Embryonic facial prominence (tissue), 1 donor: Measurements from ENCODE around the gene CES4A.
"Not testable (repeated sequence)": the region's sequence is repeated elsewhere in the genome, so short reads cannot be mapped to it uniquely, and the experiment has no call there.

ENCODE experiments used
- DNase-seq: peaks from one replicate; pipeline ENCODE4 v3.0.0-alpha.2; 2016; ENCODE audit errors: extremely low spot score

CES4A gene

DNA sequence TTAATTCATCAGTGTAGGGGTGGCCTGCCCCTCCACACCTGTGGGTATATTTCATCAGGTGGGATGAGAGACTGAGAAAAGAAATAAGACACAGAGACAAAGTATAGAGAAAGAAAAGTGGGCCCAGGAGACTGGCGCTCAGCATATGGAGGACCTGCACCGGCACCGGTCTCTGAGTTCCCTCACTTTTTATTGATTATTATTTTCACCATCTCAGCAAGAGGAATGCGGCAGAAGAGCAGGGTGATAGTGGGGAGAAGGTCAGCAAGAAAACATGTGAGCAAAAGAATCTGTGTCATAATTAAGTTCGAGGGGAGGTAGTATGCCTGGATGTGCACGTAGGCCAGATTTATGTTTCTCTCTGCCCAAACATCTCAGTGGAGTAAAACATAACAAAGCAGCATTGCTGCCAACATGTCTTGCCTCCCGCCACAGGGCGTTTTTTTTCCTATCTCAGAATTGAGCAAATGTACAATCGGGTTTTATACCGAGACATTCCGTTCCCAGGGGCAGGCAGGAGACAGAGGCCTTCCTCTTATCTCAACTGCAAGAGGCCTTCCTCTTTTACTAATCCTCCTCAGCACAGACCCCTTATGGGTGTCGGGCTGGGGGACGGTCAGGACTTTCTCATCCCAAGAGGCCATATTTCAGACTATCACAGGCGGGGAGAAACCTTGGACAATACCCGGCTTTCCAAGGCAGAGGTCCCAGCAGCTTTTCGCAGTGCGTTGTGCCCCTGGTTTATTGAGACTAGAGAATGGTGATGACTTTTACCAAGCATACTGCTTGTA, 32.8 kb upstream of the CES4A start:
- not testable (repeated sequence) for DNase-seq

GRCh38 chr16:66956154-66956457, 32.3 kb upstream of the CES4A start:
- not testable (repeated sequence) for DNase-seq

DNA sequence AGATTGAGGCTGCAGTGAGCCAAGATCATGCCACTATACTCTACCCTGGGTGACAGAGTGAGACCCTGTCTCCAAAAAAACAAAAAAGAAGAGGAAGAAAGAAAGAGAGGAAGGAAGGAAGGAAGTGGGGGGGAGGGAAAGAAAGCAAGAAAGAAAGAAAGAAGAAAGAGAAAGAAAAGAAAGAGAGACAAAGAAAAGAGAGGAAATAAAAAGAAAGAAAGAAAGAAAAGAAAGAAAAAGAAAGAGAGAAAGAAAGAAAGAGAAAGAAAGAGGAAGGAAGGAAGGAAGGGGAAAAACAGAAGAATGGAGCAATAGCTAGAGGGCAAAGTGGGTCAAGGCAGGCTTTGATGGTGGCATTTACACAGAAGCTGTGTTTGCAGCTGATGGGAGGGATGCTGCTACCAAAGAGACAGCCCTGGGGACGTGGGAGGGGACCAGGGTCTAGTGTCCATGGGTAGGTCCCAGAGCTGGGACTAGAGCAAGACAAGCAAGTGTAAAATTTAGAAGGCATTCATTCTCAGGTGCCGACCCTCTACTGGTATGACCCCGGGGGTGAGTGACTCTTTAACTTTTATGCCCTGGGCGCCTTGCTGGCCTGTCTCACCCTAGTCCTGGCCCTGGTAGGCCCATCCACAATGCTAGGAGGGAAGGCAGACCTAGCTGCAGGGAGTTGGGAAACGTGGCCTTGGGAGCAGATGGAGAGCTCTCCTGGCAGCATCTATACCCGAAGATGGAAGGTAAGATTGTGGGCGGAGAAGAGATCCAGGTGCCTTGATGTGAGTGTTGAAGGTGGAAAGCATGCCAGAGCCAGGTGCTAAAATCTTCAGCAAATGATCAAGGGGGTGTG, 29.3 kb upstream of the CES4A start:
- DNase-seq, result no peak

- no peak for DNase-seq
Measured at GRCh38 chr16:66959704-66960161, 28.7 kb upstream of the CES4A start.

DNA sequence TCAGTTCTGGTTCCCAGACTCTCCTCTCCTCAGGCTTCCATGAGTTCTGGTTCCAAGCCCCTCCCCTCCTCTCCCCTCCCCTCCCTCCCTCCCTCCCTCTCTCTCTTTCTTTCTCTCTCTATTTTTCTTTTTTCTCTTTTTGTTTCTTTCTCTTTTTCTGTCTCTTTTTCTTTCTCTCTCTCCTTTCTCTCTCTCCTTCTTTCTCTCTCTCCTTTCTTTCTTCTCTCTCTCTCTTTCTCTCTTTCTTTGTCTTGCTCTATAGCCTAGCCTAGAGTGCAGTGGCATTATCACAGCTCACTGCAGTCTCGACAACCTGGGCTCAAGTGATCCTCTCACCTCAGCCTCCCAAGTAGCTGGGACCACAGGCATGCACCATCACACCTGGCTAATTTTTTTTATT, 28.1 kb upstream of the CES4A start:
- no peak for DNase-seq

- DNase-seq, result no peak
Measured at GRCh38 chr16:66961065-66961744, 27.2 kb upstream of the CES4A start, which contains the start of gene CES3. TSS of gene CES3 (plus strand) at chr16:66961266. CDS start at chr16:66961308, 42 bp downstream.

GRCh38 chr16:66961914-66962313, 26.5 kb upstream of the CES4A start:
- DNase-seq, result no peak

DNA sequence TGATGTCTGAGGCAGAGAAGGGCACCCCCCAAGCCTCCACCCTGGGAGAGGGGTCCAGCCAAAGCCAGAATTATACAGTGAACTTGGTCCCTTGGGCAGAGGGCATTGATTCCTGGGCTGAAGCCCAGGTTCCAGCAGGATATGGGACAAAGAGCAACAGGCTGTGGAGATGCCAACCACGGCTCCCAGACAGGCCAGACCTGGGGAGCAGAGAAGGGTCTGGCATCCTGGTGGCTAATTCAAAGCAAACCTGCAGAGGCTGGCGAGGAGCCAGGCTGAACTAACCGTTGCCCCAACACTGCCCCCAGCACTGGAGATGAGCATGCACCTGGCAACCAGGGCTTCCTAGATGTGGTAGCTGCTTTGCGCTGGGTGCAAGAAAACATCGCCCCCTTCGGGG, 24.3 kb upstream of the CES4A start:
- no peak for DNase-seq

- DNase-seq, result no peak
Measured at GRCh38 chr16:66968847-66969246, 19.5 kb upstream of the CES4A start.

DNA sequence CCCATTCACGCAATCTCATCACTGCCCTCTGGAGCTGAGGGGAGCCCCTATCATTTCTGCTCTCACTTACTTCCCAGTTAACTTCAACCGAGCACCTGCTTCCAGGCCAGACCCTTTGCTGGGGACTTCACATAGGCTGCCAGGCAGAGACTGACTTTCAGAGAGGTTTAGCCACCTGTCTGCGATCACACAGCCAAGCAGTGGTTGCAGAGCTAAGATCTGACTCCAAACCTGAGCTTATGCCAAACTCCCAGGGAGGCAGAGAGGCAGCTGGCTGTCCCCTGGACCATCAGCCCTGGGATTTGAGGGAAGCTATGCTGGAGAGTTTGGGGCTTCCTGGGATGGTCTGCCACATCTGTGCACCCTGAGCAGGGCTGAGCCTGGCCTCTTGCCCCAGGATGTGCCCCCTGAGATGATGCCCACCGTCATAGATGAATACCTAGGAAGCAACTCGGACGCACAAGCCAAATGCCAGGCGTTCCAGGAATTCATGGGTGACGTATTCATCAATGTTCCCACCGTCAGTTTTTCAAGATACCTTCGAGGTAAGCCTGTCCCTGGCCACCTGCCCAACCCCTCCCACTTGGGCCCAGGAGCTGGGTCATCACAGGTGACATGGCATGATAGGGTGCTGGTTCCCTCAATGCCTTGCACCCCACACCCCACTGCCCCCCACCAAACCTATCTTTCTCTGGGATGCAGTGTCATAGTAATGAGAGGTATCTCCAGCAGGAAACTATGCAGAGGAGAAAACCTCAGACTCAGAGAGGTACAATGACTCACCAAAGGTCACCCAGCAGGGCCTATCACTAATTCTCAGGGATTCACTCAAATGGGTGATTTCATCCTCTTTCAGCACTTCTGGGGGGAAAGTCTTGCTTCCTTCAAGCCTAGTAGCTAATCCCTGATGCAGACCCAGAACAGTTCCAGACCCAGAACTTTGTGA, 17.3 kb upstream of the CES4A start:
- no peak for DNase-seq

DNA sequence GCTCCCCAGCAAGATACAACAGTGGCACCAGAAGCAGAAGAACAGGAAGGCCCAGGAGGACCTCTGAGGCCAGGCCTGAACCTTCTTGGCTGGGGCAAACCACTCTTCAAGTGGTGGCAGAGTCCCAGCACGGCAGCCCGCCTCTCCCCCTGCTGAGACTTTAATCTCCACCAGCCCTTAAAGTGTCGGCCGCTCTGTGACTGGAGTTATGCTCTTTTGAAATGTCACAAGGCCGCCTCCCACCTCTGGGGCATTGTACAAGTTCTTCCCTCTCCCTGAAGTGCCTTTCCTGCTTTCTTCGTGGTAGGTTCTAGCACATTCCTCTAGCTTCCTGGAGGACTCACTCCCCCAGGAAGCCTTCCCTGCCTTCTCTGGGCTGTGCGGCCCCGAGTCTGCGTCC, 15.4 kb upstream of the CES4A start:
- DNase-seq, result no peak

DNA sequence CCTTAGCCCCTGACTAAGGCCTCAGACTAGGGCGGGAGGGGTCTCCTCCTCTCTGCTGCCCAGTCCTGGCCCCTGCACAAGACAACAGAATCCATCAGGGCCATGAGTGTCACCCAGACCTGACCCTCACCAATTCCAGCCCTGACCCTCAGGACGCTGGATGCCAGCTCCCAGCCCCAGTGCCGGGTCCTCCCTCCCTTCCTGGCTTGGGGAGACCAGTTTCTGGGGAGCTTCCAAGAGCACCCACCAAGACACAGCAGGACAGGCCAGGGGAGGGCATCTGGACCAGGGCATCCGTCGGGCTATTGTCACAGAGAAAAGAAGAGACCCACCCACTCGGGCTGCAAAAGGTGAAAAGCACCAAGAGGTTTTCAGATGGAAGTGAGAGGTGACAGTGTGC, 14.7 kb upstream of the CES4A start:
- DNase-seq, result no peak

GRCh38 chr16:66974156-66974931, 14.0 kb upstream of the CES4A start:
- not testable (repeated sequence) for DNase-seq

GRCh38 chr16:66974932-66975246, 13.5 kb upstream of the CES4A start:
- DNase-seq, result not testable (repeated sequence)

GRCh38 chr16:66975302-66975893, 13.0 kb upstream of the CES4A start:
- DNase-seq, result no peak

DNA sequence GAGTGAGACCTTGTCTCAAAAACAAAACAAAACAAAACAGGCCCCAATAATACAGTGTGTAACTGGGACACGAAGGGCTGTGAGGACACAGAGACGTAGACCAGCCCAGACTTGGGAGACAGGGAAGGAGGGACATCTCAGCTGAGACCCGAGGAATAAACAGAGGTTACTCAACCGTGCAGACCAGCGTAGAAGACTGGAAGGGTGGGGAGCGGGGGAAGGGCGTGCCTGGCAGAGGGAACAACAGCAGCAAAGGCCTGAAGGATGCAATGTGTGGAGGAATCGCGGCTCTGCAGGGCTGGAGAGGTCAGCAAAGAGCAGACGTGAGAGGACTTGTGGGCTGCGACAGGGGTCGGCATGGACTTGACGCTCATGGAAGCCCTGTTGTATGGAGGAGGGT, 11.6 kb upstream of the CES4A start:
- DNase-seq, result no peak

- peak; percentile 68 for DNase-seq
Measured at GRCh38 chr16:66977341-66978113, 10.9 kb upstream of the CES4A start.

GRCh38 chr16:66979011-66979717, 9.2 kb upstream of the CES4A start:
- no peak for DNase-seq

- no peak for DNase-seq
Measured at GRCh38 chr16:66983033-66983432, 5.4 kb upstream of the CES4A start.
